Glutamatergic neuron (in vitro differentiated cells): ENCODE data around the gene CCND1. TPM values are rescaled to one million over a fixed set of nuclear protein-coding genes. Genes with fewer than 3 reads are reported as not detected.

Experiments used
- DNase-seq: peaks from one replicate; pipeline ENCODE4 v3.0.0; 2022
- H3K27ac Mint-ChIP-seq: one replicate; pipeline ENCODE4 v1.8.0; 2020; ENCODE audit warnings: mild to moderate bottlenecking, mixed read lengths, inconsistent platforms; ENCODE audit not compliant: unreplicated experiment
- H3K27me3 Mint-ChIP-seq: one replicate; pipeline ENCODE4 v1.8.0; 2020; ENCODE audit warnings: mild to moderate bottlenecking, moderate library complexity, mixed read lengths, inconsistent platforms; ENCODE audit not compliant: unreplicated experiment
- H3K36me3 Mint-ChIP-seq: one replicate; pipeline ENCODE4 v1.8.0; 2020; ENCODE audit warnings: mild to moderate bottlenecking, mixed read lengths, inconsistent platforms; ENCODE audit not compliant: unreplicated experiment
- H3K4me1 Mint-ChIP-seq: one replicate; pipeline ENCODE4 v1.8.0; 2020; ENCODE audit warnings: mild to moderate bottlenecking, low read depth, mixed read lengths, inconsistent platforms; ENCODE audit not compliant: unreplicated experiment
- H3K4me3 Mint-ChIP-seq: one replicate; pipeline ENCODE4 v1.8.0; 2020; ENCODE audit warnings: mild to moderate bottlenecking, mixed read lengths, inconsistent platforms; ENCODE audit not compliant: unreplicated experiment
- H3K9me3 Mint-ChIP-seq: one replicate; pipeline ENCODE4 v1.8.0; 2020; ENCODE audit warnings: mild to moderate bottlenecking, moderate library complexity, mixed read lengths, inconsistent platforms; ENCODE audit not compliant: unreplicated experiment
- total RNA-seq: library from RNA; stranded (reverse); fragmentation: NEBNext Ultra II Directional; extraction: Animal tissue kit (Norgen Biotek cat#: 25700); gene quantifications from one replicate; pipeline ENCODE4 v1.2.1, GENCODE V29; 2021; ENCODE audit not compliant: unreplicated experiment
- TF ChIP-seq, protein P1 (sequence below): fragments of 200-600 bp; sonication (generic); IDR thresholded peaks from one replicate; pipeline ENCODE4 v1.5.0; 2021; ENCODE audit not compliant: partially characterized antibody, unreplicated experiment

The CCND1 gene
- total RNA-seq, 1 donor from 2014 or later = 36.1 TPM

GRCh38 chr11:69657911-69658625 is 17.1 kb downstream of the CCND1 start:
- peak; percentile 11 for DNase-seq
- Mint-ChIP-seq H3K36me3 (no peaks in the 10 kb centered on the region), H3K4me1 (peaks cover 2% of the 10 kb centered on the region), H3K27ac (peak overlapping the region; percentile 62), H3K4me3 (no peak overlapping the region), H3K27me3 (peaks cover 7% of the 10 kb centered on the region), H3K9me3 (peaks cover 2% of the 10 kb centered on the region)
- TF ChIP-seq, protein P1, sequence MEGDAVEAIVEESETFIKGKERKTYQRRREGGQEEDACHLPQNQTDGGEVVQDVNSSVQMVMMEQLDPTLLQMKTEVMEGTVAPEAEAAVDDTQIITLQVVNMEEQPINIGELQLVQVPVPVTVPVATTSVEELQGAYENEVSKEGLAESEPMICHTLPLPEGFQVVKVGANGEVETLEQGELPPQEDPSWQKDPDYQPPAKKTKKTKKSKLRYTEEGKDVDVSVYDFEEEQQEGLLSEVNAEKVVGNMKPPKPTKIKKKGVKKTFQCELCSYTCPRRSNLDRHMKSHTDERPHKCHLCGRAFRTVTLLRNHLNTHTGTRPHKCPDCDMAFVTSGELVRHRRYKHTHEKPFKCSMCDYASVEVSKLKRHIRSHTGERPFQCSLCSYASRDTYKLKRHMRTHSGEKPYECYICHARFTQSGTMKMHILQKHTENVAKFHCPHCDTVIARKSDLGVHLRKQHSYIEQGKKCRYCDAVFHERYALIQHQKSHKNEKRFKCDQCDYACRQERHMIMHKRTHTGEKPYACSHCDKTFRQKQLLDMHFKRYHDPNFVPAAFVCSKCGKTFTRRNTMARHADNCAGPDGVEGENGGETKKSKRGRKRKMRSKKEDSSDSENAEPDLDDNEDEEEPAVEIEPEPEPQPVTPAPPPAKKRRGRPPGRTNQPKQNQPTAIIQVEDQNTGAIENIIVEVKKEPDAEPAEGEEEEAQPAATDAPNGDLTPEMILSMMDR = no peak

DNA sequence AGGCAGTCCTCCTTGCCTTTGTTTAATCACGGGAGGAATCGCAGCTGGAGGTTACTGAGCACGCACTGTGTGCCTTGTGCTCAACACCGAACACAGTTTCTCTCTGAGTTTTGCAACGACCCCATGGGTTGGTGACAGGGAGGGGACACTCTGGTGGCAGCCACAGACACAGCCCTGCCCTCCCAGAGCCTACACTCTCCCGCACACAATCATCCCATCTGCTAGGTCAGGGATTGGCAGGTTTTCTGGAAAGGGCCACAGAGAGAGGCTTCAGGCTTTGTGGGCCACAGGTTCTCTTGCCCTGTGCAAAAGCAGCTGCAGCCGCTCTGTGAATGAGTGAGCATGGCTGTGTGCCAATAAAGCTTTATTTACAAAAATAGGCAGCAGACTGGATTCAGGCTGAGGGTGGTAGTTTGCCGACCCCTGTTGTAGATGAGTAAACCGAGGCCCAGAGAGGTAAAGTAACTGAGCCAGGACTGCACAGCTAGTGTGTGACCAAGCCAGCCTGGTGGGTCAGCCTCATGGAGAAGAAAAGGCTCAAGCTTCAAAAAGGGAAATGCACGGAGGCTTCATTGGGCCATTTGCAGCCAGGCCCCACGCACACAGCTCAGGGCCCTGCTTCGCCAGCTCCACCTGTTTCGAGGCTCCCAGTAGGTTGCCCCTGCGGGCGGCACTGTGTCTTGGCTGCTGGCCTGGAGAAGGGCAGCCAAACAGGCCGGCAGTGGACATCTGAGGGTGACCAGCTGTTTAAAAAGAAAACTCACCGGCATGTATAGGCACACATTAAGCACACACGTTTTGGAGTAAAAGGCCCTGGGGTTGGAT is 17.9 kb downstream of the CCND1 start:
- TF ChIP-seq, protein P1 = no peak
- peaks cover 2% of the 10 kb centered on the region for H3K9me3 Mint-ChIP-seq
- no peak for DNase-seq
- H3K27me3 Mint-ChIP-seq = peaks cover 5% of the 10 kb centered on the region
- H3K4me3 Mint-ChIP-seq = no peak overlapping the region
- H3K36me3 Mint-ChIP-seq = no peaks in the 10 kb centered on the region
- peak overlapping the region; percentile 62 for H3K27ac Mint-ChIP-seq
- H3K4me1 Mint-ChIP-seq = peaks cover 2% of the 10 kb centered on the region

DNA sequence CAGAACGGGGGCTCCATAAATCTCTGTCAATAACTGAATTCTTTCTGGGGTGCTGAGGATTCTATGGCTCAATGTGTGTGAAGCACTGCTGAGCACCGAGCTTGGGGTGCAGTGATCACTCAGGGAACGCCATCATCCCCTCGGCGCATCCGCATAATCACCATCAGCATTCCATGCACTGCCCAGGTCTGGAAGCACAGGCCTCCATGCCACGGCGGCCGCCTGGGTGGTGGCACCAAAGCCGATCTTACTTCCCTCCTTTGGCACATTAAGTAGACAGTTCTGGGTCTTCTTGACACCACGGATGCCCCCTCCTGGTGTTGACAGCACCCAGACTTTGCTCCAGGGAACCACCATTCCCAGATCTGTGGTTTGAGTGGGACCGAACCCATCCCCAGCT is 18.6 kb downstream of the CCND1 start:
- no peaks in the 10 kb centered on the region for H3K36me3 Mint-ChIP-seq
- DNase-seq = no peak
- peaks cover 2% of the 10 kb centered on the region for H3K4me1 Mint-ChIP-seq
- no peak overlapping the region for H3K4me3 Mint-ChIP-seq
- TF ChIP-seq, protein P1 = no peak
- peaks cover 2% of the 10 kb centered on the region for H3K9me3 Mint-ChIP-seq
- H3K27ac Mint-ChIP-seq = peak overlapping the region; percentile 49
- H3K27me3 Mint-ChIP-seq = peaks cover 5% of the 10 kb centered on the region

GRCh38 chr11:69660001-69660500 is 19.1 kb downstream of the CCND1 start:
- no peak for DNase-seq
- H3K4me3 Mint-ChIP-seq = no peak overlapping the region
- peaks cover 5% of the 10 kb centered on the region for H3K27me3 Mint-ChIP-seq
- H3K4me1 Mint-ChIP-seq = peaks cover 2% of the 10 kb centered on the region
- peaks cover 2% of the 10 kb centered on the region for H3K9me3 Mint-ChIP-seq
- no peak overlapping the region for H3K27ac Mint-ChIP-seq
- no peaks in the 10 kb centered on the region for H3K36me3 Mint-ChIP-seq
- TF ChIP-seq, protein P1 = no peak

DNA sequence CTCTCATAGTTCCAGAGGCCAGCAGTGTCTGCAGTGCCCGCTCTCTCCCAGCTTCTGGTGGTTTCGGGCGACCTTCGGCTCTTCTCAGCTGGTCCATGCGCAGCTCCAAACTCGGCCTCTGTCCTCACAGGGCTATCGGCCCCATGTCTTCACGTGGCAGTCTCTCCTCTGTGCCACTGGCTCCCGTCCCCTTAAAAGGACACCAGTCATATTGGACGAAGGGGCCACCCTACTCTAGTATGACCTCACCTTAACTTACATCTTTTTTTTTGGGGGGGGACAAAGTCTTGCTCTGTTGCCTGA is 20.4 kb downstream of the CCND1 start:
- H3K27me3 Mint-ChIP-seq = peaks cover 5% of the 10 kb centered on the region
- no peak for DNase-seq
- TF ChIP-seq, protein P1 = no peak
- H3K4me1 Mint-ChIP-seq = peaks cover 2% of the 10 kb centered on the region
- no peak overlapping the region for H3K27ac Mint-ChIP-seq
- no peak overlapping the region for H3K4me3 Mint-ChIP-seq
- no peaks in the 10 kb centered on the region for H3K36me3 Mint-ChIP-seq
- H3K9me3 Mint-ChIP-seq = no peaks in the 10 kb centered on the region
